Subcutaneous abdominal adipose tissue (tissue), 5 donors: ENCODE data around the gene SETSIP.
"Not testable (repeated sequence)": the region's sequence is repeated elsewhere in the genome, so short reads cannot be mapped to it uniquely, and the experiment has no call there.

Source experiments
- H3K27ac ChIP-seq: one replicate; pipeline ENCODE4 v1.7.0; 2013; ENCODE audit warnings: low read depth, mild to moderate bottlenecking, inconsistent platforms, low read length, moderate library complexity
- H3K27me3 ChIP-seq, 5 donors: one replicate each; pipeline ENCODE4 v1.7.0; 2013; ENCODE audit warnings: low read length in 5 of 5, inconsistent platforms in 1 of 5; ENCODE audit not compliant: control insufficient read depth in 5 of 5, insufficient read depth in 4 of 5
- H3K36me3 ChIP-seq, 5 donors: one replicate each; pipeline ENCODE4 v1.7.0; 2013; ENCODE audit warnings: low read length in 5 of 5; ENCODE audit not compliant: control insufficient read depth in 5 of 5, insufficient read depth in 5 of 5
- H3K4me1 ChIP-seq, 5 donors: one replicate each; pipeline ENCODE4 v1.7.0; 2013; ENCODE audit warnings: low read length in 5 of 5, mild to moderate bottlenecking in 3 of 5, moderate library complexity in 1 of 5; ENCODE audit not compliant: control insufficient read depth in 5 of 5, insufficient read depth in 5 of 5
- H3K4me3 ChIP-seq, 5 donors: one replicate each; pipeline ENCODE4 v1.7.0; 2013; ENCODE audit warnings: low read length in 5 of 5, low read depth in 1 of 5
- H3K9ac ChIP-seq, 5 donors: one replicate each; pipeline ENCODE4 v1.7.0; 2013; ENCODE audit warnings: low read length in 5 of 5, mild to moderate bottlenecking in 4 of 5, moderate library complexity in 3 of 5
- H3K9me3 ChIP-seq, 5 donors: one replicate each; pipeline ENCODE4 v1.7.0; 2013; ENCODE audit warnings: low read length in 5 of 5; ENCODE audit not compliant: control insufficient read depth in 5 of 5
- donor health status: healthy.
- donor health status: healthy.
- donor health status: healthy.
- donor health status: healthy.
- donor health status: healthy.

Gene SETSIP

DNA sequence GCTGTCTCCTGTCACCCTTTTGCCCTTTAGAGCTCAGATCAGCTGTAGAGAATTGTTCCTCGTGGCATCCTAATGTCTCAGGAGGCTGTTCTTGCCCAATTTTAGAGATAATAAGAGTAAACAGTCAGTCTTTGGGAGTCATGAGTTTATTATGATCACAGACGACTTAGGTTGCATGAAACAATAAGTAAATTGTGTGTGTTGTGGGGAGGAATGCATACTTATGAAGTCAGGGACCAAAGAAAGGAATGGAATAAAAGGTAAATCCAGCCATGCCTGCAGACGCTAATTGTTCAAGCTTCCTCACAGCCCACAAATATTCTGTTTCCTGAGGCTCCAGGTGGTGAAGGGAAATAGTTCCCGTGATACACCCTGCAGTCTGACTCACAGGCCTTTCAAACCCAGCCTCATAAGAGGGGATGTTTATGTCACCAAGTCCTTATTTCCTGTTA, 44.5 kb downstream of the SETSIP start:
- Histone ChIP-seq H3K4me3 (peak overlapping the region in 3 of 5 donors; percentile 58 to 81 (median 68)), H3K36me3 (no peaks in the 10 kb centered on the region), H3K9me3 (no peaks in the 10 kb centered on the region), H3K27me3 (peaks cover 0 to 5% (median 2%) of the 10 kb centered on the region in 5 donors), H3K27ac (no peak overlapping the region), H3K9ac (peak overlapping the region in 1 of 5 donors; percentile 35), H3K4me1 (peaks cover 0 to 16% (median 13%) of the 10 kb centered on the region in 5 donors)

GRCh38 chr1:92029241-92029922, 45.8 kb downstream of the SETSIP start:
- Histone ChIP-seq H3K36me3 (no peaks in the 10 kb centered on the region), H3K9me3 (no peaks in the 10 kb centered on the region), H3K4me3 (peak overlapping the region in 4 of 5 donors; percentile 58 to 81 (median 69)), H3K4me1 (peaks cover 0 to 16% (median 13%) of the 10 kb centered on the region in 5 donors), H3K27me3 (peaks cover 0 to 5% (median 2%) of the 10 kb centered on the region in 5 donors), H3K27ac (no peak overlapping the region), H3K9ac (peak overlapping the region in 1 of 5 donors; percentile 59)

GRCh38 chr1:92026806-92027205, 48.4 kb downstream of the SETSIP start:
- Histone ChIP-seq H3K27me3 (peaks cover 0 to 5% (median 2%) of the 10 kb centered on the region in 5 donors), H3K4me3 (no peak overlapping the region), H3K9ac (no peak overlapping the region), H3K36me3 (no peaks in the 10 kb centered on the region), H3K4me1 (peaks cover 0 to 16% (median 13%) of the 10 kb centered on the region in 5 donors), H3K27ac (no peak overlapping the region), H3K9me3 (no peaks in the 10 kb centered on the region)

- not testable (repeated sequence) for H3K4me3 ChIP-seq, H3K9me3 ChIP-seq, H3K9ac ChIP-seq, H3K27me3 ChIP-seq, H3K27ac ChIP-seq, H3K36me3 ChIP-seq
- H3K4me1 ChIP-seq: peaks cover 0 to 16% (median 13%) of the 10 kb centered on the region in 5 donors
These were observed 49.2 kb downstream of the SETSIP start for GRCh38 chr1:92026042-92026441.
